Panc1 (cell line): Measurements from ENCODE around the gene ZNF689.

Source experiments
- POLR2AphosphoS5 ChIP-seq: IDR thresholded peaks from 2 replicates; pipeline ENCODE4 v1.6.1; 2012; ENCODE audit warnings: mild to moderate bottlenecking, low read depth, low read length, moderate library complexity
- TF ChIP-seq, protein P1 (sequence below): fragments of 450-650 bp; IDR thresholded peaks from 2 replicates; pipeline ENCODE4 v1.5.1; 2017; ENCODE audit warnings: mild to moderate bottlenecking
- TF ChIP-seq, protein P2 (sequence below), 2 experiments: IDR thresholded peaks; 2 replicates each; pipeline ENCODE4 v1.6.1; 2011 to 2012; ENCODE audit warnings: low read depth in 2 of 2, control low read depth in 1 of 2, low read length in 1 of 2, mild to moderate bottlenecking in 1 of 2, moderate library complexity in 1 of 2; ENCODE audit not compliant: insufficient read depth in 1 of 2

DNA sequence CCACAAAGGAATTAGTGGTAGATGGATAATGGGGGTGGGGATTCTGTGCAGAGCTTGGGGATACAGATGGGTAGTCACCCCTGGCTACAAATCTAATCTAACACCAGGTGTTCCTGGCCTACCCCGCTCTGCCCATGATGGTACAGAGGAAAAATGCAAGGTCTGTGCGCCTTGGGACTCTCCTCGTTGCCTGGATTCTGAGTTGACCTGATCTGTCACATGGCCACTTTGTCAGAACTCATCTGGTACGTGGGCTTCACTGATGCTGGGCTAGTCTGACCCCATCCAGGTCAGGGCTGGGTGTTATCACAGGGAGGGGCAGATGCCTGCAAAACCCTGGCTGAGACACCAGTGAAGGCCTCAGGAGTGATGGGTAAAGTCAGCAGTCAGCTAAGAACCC is 57.2 kb downstream of the ZNF689 start:
- TF ChIP-seq, protein P1, sequence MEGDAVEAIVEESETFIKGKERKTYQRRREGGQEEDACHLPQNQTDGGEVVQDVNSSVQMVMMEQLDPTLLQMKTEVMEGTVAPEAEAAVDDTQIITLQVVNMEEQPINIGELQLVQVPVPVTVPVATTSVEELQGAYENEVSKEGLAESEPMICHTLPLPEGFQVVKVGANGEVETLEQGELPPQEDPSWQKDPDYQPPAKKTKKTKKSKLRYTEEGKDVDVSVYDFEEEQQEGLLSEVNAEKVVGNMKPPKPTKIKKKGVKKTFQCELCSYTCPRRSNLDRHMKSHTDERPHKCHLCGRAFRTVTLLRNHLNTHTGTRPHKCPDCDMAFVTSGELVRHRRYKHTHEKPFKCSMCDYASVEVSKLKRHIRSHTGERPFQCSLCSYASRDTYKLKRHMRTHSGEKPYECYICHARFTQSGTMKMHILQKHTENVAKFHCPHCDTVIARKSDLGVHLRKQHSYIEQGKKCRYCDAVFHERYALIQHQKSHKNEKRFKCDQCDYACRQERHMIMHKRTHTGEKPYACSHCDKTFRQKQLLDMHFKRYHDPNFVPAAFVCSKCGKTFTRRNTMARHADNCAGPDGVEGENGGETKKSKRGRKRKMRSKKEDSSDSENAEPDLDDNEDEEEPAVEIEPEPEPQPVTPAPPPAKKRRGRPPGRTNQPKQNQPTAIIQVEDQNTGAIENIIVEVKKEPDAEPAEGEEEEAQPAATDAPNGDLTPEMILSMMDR = no peak
- TF ChIP-seq POLR2AphosphoS5 = no peak
- TF ChIP-seq, protein P2, sequence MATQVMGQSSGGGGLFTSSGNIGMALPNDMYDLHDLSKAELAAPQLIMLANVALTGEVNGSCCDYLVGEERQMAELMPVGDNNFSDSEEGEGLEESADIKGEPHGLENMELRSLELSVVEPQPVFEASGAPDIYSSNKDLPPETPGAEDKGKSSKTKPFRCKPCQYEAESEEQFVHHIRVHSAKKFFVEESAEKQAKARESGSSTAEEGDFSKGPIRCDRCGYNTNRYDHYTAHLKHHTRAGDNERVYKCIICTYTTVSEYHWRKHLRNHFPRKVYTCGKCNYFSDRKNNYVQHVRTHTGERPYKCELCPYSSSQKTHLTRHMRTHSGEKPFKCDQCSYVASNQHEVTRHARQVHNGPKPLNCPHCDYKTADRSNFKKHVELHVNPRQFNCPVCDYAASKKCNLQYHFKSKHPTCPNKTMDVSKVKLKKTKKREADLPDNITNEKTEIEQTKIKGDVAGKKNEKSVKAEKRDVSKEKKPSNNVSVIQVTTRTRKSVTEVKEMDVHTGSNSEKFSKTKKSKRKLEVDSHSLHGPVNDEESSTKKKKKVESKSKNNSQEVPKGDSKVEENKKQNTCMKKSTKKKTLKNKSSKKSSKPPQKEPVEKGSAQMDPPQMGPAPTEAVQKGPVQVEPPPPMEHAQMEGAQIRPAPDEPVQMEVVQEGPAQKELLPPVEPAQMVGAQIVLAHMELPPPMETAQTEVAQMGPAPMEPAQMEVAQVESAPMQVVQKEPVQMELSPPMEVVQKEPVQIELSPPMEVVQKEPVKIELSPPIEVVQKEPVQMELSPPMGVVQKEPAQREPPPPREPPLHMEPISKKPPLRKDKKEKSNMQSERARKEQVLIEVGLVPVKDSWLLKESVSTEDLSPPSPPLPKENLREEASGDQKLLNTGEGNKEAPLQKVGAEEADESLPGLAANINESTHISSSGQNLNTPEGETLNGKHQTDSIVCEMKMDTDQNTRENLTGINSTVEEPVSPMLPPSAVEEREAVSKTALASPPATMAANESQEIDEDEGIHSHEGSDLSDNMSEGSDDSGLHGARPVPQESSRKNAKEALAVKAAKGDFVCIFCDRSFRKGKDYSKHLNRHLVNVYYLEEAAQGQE (IDR thresholded peaks at IDR 0.05; ENCODE audit: insufficient read depth in 1 of 2, low read depth in 2 of 2, low read length in 1 of 2) = no peak
